ENCODE data around the gene ANKMY2. TPM values are rescaled to one million over a fixed set of nuclear protein-coding genes. Genes with fewer than 3 reads are reported as not detected.

The ANKMY2 gene
- total RNA-seq, 2 donors from 2014 or later, result 8.6 to 12.5 TPM

DNA sequence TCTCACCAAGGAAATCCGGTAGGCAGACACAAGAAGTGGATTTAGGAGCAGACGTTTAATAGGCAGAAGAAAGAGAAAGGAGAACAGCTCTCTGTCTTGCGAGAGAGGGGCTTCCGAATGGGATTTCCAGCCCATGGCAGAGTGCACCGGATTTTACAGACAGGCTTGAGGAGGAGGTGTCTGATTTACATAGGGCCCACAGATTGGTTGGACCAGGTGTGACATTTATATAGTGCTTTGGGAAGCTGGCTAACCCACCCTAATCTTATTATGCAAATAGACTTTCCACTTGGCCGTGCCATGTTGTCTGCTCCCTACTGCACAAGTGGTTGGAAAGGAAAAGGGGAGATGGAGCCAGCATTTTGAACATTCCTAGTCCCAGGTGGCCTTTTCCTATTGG is 57.8 kb downstream of the ANKMY2 start:
- TF ChIP-seq, protein P1, sequence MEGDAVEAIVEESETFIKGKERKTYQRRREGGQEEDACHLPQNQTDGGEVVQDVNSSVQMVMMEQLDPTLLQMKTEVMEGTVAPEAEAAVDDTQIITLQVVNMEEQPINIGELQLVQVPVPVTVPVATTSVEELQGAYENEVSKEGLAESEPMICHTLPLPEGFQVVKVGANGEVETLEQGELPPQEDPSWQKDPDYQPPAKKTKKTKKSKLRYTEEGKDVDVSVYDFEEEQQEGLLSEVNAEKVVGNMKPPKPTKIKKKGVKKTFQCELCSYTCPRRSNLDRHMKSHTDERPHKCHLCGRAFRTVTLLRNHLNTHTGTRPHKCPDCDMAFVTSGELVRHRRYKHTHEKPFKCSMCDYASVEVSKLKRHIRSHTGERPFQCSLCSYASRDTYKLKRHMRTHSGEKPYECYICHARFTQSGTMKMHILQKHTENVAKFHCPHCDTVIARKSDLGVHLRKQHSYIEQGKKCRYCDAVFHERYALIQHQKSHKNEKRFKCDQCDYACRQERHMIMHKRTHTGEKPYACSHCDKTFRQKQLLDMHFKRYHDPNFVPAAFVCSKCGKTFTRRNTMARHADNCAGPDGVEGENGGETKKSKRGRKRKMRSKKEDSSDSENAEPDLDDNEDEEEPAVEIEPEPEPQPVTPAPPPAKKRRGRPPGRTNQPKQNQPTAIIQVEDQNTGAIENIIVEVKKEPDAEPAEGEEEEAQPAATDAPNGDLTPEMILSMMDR (IDR thresholded peaks at IDR 0.05), result no peak
- TF ChIP-seq POLR2A (IDR thresholded peaks at IDR 0.05), result no peak
- peak; percentile 86 for ATAC-seq
- H3K4me3 ChIP-seq, result no peak overlapping the region
- no peaks in the 10 kb centered on the region for H3K27me3 ChIP-seq
- H3K27ac ChIP-seq, result peak overlapping the region in 1 of 4 donors; percentile 25
- no peaks in the 10 kb centered on the region for H3K36me3 ChIP-seq (replicated peaks in 1 of 2; ENCODE audit: insufficient read depth in 1 of 2, low read depth in 2 of 2)
- peak; percentile 42 to 71 (median 59) for DNase-seq
- H3K9me3 ChIP-seq, result no peaks in the 10 kb centered on the region
- 26 to 48% methylated on average over 6 of the region's 6 CpGs for WGBS, 2 donors
- peaks cover 8% of the 10 kb centered on the region for H3K4me1 ChIP-seq
- intact Hi-C loops (cut with DNase I), result no loop called here

GRCh38 chr7:16587129-16587528 is 58.4 kb downstream of the ANKMY2 start:
- Histone ChIP-seq H3K27me3 (no peaks in the 10 kb centered on the region), H3K9me3 (no peaks in the 10 kb centered on the region), H3K4me3 (no peak overlapping the region), H3K36me3 (replicated peaks in 1 of 2; ENCODE audit: insufficient read depth in 1 of 2, low read depth in 2 of 2) (no peaks in the 10 kb centered on the region), H3K27ac (no peak overlapping the region), H3K4me1 (peaks cover 8% of the 10 kb centered on the region)
- no peak for DNase-seq
- ATAC-seq, result no peak
- no peak for TF ChIP-seq POLR2A (IDR thresholded peaks at IDR 0.05)
- TF ChIP-seq, protein P1 (IDR thresholded peaks at IDR 0.05), result no peak
- WGBS, 2 donors, result 79 to 87% methylated on average over 3 of the region's 3 CpGs
- intact Hi-C loops (cut with DNase I), result no loop called here

GRCh38 chr7:16586081-16586874 is 59.3 kb downstream of the ANKMY2 start:
- WGBS, 2 donors, result 81 to 93% methylated on average over 34 to 41 of the region's 42 CpGs
- Histone ChIP-seq H3K27ac (no peak overlapping the region), H3K4me3 (no peak overlapping the region), H3K36me3 (replicated peaks in 1 of 2; ENCODE audit: insufficient read depth in 1 of 2, low read depth in 2 of 2) (no peaks in the 10 kb centered on the region), H3K9me3 (no peaks in the 10 kb centered on the region), H3K27me3 (no peaks in the 10 kb centered on the region), H3K4me1 (peaks cover 8% of the 10 kb centered on the region)
- no peak for TF ChIP-seq POLR2A (IDR thresholded peaks at IDR 0.05)
- TF ChIP-seq, protein P1 (IDR thresholded peaks at IDR 0.05), result no peak
- ATAC-seq (no peak), DNase-seq (no peak)
- intact Hi-C loops (cut with DNase I), result no loop called here

DNA sequence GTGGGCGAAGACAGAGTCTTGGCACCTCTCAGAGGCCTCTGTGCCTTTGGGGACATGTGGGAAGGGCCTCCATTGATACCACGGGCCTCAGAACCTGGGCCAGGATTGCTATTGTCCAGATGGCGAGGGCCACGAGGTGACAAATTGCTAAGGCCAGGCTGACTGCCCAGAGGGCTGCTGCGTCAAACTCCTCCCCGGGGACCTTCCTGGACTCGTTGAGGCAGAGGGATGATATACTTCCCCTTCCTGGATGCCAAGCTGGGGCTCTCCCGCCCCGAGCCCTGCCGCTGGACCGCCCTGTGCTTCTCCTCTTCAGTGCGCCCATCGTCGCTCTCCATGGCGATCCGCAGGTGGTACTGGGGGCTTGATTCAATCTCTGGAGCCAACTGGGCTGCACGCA is 60.0 kb downstream of the ANKMY2 start:
- Histone ChIP-seq H3K36me3 (replicated peaks in 1 of 2; ENCODE audit: insufficient read depth in 1 of 2, low read depth in 2 of 2) (no peaks in the 10 kb centered on the region), H3K27ac (no peak overlapping the region), H3K27me3 (no peaks in the 10 kb centered on the region), H3K9me3 (no peaks in the 10 kb centered on the region), H3K4me3 (no peak overlapping the region), H3K4me1 (peaks cover 5% of the 10 kb centered on the region)
- WGBS, 2 donors, result 93 to 97% methylated on average over 16 to 17 of the region's 17 CpGs
- intact Hi-C loops (cut with DNase I), result no loop called here
- ATAC-seq (no peak), DNase-seq (no peak)
- TF ChIP-seq, protein P1 (IDR thresholded peaks at IDR 0.05), result no peak
- TF ChIP-seq POLR2A (IDR thresholded peaks at IDR 0.05), result no peak

DNA sequence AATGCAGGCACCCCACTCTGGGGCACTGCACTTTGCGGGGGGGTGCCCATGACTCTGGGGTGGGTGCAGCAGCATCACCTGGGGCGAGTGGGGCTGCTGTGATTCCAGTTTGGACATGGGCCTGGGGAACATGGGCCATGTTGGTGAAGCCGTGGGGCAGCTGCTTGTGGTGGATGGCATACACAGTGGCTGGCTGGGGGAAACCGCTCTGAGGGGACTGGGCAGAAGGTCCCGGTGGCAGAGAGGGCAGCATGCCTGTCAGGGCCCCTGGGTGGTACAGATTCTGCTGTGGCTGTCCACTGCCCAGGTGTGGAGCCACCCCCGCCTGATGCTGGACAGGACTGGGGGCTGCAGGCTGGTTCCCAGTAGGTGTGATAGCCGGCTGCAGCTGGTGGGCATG is 61.7 kb downstream of the ANKMY2 start:
- ATAC-seq (no peak), DNase-seq (no peak)
- 90 to 93% methylated on average over 6 of the region's 7 CpGs for WGBS, 2 donors

More for the DNA sequence above, 61.7 kb downstream of the ANKMY2 start:
- Histone ChIP-seq H3K27ac (no peak overlapping the region), H3K27me3 (no peaks in the 10 kb centered on the region), H3K36me3 (replicated peaks in 1 of 2; ENCODE audit: insufficient read depth in 1 of 2, low read depth in 2 of 2) (no peaks in the 10 kb centered on the region), H3K4me3 (no peak overlapping the region), H3K9me3 (no peaks in the 10 kb centered on the region), H3K4me1 (no peaks in the 10 kb centered on the region)
- TF ChIP-seq POLR2A (IDR thresholded peaks at IDR 0.05), result no peak
- TF ChIP-seq, protein P1 (IDR thresholded peaks at IDR 0.05), result no peak
- intact Hi-C loops (cut with DNase I), result no loop called here
